IPS DF 19.7 (cell line): ENCODE measurements around the gene LMAN2.
"Not testable (repeated sequence)": the region's sequence is repeated elsewhere in the genome, so short reads cannot be mapped to it uniquely, and the experiment has no call there.

Experiments used
- DNase-seq: peaks from one replicate; pipeline ENCODE4 v3.0.0-alpha.2; 2013; ENCODE audit warnings: low read depth, low spot score

The LMAN2 gene

GRCh38 chr5:177349362-177349647 lies 2.2 kb downstream of the LMAN2 start:
- no peak for DNase-seq

- no peak for DNase-seq
Observed at GRCh38 chr5:177347699-177348098, 3.8 kb downstream of the LMAN2 start.

- DNase-seq: no peak
Observed at GRCh38 chr5:177346820-177347219, 4.6 kb downstream of the LMAN2 start.

DNA sequence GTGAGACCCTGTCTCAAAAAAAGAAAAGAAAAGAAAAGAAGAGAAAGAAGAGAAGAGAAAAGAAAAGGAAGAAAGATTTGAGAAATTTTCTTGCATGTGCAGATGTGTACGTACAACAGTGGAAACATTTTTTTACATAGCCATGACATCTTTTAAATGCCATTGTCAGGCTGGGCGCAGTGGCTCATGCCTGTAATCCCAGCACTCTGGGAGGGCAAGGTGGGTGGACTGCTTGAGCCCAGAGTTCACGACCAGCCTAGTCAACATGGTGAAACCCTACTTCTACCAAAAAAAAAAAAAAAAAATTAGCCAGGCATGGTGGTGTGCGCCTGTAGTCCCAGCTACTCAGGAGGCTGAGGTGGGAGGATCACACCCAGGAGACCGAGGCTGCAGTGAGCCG lies 6.6 kb downstream of the LMAN2 start:
- no peak for DNase-seq

- DNase-seq: no peak
Observed at GRCh38 chr5:177343777-177344176, 7.7 kb downstream of the LMAN2 start.

DNA sequence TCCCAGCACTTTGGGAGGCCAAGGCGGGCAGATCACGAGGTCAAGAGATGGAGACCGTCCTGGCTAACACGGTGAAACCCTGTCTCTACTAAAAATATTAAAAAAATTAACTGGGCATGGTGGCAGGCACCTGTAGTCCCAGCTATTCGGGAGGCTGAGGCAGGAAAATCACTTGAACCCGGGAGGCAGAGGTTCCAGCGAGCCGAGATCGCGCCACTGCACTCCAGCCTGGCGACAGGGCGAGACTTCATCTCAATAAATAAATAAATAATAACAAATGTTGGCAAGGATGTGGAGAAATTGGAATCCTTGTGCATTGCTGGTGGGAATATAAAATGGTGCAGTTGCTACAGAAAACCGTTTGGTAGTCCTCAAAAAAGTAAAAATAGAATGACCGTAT lies 8.5 kb downstream of the LMAN2 start:
- DNase-seq: not testable (repeated sequence)

- no peak for DNase-seq
Observed at GRCh38 chr5:177339107-177339638, 12.3 kb downstream of the LMAN2 start.

DNA sequence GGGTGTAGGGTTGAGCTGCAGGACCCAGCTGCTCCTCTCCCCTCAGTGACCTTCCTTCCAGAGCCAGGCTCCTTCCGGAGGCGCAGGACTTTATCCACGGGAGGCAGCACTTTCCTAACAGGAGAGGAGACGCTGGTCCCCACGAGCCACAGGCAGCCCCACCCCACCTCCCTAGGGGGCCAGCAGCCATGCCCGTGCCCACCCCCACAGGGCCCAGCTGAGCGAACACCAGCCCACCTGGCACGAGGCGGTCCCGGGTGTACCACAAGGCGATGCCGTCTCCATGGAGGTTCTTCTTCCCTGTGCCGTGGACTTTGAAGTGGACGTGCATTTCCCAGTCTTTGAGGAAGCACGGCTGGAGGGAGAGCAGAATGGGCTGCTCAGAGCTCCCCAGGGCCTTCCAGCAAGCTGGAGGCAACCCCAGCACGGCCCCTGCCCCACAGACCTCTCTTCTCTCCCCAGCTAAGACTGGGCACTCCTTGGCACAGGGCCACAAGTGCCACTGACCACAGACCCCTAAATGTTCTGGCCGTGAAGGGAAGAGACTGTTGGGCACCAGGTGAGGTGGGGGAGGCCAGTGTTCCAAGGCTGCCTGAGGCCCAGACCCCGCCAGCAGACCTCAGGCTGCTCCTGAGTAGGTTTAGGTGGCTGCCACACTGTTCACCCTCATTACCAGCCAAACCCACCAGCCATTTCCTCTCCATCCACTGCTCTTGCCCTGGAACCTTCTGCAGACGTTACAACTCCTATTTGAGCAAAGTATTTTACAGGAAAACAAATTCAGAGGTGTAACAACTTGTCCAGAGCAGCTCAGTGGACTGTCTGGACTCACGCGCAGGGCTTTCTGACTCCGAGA lies 13.0 kb downstream of the LMAN2 start:
- no peak for DNase-seq

DNA sequence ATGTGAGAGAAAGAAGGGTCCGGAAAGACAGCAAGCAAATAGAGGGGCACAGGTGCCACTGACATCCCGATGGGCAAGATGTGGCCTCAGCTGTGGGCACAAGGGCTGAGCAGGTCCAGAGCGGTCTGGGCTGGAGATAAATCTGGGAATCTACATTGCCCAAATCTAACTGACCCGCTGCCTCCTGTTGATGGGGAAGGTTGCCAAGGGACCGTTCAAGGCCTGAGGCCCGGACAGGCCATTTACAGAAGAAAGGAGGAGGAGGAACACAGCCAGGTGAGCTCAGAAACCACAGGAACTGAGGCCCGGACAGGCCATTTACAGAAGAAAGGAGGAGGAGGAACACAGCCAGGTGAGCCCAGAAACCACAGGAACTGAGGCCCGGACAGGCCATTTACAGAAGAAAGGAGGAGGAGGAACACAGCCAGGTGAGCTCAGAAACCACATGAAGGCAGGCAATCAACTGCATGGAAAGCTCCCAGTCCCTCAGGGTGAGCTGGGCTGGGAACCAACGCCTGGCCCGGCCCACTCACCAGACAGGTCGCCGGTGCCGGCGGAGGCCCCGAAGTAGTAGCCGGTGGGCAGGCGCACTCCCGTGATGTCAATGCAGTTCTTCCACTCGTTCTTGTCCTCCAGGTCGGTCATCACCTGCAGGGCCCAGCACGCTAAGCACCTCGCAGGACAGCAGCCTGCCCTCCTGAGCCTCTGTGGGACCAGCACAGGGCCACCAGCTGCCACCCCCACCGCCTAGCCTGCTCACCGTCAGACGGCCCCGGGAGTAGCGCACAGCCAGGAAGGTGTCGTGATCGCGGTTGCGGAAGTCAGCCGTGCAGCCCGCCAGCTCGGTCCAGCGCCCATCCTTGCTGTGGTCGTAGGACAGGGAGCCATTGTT lies 14.6 kb downstream of the LMAN2 start:
- DNase-seq: no peak

DNA sequence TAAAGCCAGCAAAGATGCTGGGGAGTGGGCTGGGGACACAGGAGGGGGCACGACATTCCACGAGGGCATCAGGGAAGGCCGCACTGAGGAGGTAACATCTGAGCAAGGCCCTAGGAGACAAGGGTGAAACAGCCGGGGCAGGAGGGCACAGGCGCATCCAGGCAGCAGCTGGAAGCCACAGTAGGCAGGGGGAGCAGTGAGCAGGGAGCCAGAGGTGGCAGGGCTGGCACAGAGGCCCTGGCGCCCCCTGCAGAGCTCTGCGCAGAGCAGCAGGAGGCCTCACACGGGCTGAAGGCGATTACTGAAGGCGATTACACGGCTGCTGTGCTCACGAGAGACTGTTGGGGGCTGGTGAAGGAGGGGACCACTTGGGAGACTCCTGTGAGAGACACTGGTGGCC lies 15.4 kb downstream of the LMAN2 start:
- no peak for DNase-seq

- no peak for DNase-seq
Observed at GRCh38 chr5:177335701-177336065, 15.8 kb downstream of the LMAN2 start.

DNA sequence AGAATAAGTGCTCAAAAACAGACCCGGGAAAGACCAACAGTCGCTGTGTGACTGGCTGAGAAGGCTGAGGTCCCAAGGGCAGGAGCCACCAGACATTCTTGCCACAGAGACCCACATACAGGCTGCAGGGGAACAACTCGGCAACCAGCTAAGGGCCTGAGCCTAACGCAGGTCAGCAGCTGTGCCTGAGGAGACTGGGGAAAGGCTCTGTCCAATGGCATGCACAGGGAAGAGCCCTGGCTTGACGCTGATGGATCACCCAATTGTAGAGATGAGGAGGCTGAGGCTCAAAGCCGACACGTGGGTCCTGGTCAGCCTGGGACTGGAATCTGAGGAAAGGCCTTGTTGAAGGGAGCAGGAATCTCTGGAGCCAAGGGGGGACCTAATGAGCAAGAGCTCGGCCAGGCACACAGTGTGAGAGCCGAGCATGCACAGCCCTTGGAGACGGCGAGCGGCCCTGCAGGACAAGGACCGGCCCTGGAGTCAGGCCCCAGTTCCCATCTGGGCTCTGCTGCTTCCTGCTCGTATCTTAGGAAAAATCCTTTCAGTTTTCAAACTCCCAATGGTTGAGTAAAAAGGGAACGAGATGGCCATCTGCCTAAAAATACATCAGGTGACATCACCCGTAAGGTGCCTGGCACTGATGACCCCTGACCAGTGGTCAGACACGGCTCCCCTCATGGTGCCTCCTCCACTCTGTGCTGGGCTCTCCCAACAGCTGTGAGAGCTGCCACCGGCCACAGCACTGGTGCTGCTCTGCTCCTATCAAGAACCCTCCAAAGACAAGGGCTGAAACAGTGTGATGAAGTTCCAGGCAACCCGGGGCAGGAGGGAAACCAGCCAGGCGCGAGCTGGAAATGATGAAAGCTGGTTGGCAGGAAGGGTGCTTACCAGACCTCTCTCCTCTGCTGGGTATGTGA lies 16.4 kb downstream of the LMAN2 start:
- DNase-seq: no peak

DNA sequence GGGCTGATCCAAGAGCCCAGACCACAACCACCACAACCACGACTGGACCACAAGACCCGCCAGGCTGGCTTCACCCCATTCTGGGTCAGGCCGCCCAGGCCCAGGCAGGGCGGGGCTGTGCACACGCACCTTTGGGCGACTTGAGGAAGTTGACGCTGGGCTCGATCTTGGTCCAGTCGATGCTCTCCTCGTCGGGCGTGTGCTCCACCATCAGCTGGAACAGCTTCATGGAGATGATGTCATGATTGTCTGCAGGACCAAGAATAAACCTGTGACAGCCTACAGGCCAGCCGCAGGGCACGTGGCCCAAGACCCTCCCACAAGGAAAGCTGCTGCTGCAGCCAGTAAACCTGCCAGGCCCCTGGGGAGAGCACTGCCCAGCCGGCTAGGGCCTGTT lies 17.3 kb downstream of the LMAN2 start:
- DNase-seq: no peak

GRCh38 chr5:177333420-177334154 lies 17.9 kb downstream of the LMAN2 start:
- no peak for DNase-seq

DNA sequence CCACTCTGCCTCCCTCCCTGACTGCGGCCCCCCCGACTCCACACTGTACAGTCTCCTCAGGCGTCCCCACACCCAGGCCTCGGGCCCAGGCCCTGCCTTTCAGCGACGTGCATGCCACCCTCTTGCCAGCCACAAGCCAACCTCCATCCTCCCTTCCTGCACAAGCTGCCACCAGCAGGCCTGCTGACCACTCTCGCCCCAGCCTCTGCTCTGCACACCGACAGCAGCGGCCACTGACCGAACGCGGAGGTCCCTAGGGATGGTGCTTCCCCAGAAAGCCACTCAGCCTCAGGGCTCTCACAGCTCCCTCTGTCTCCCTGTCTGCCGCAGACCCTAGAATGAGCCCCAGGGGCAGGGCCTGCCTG lies 18.6 kb downstream of the LMAN2 start:
- no peak for DNase-seq

- no peak for DNase-seq
Observed at GRCh38 chr5:177332031-177332895, 19.2 kb downstream of the LMAN2 start.

GRCh38 chr5:177330991-177331842 lies 20.3 kb downstream of the LMAN2 start:
- DNase-seq: no peak

DNA sequence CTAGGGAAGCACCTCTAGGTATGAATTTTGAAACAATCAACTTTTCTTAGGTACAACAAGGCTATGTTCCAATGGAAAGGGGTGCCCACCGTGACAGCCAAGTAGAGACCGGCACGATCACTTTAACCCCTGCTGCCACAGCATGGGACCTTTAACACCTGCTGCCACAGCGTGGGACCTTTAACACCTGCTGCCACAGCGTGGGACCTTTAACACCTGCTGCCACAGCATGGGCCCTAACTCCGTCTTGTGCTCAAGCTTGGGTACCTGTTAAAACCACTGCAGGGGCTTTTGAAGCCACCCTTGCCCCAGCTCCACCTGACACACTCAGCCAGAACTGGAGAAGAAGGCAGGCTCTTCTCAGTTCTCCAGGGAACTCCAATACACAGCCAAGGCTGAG lies 21.6 kb downstream of the LMAN2 start:
- no peak for DNase-seq

DNA sequence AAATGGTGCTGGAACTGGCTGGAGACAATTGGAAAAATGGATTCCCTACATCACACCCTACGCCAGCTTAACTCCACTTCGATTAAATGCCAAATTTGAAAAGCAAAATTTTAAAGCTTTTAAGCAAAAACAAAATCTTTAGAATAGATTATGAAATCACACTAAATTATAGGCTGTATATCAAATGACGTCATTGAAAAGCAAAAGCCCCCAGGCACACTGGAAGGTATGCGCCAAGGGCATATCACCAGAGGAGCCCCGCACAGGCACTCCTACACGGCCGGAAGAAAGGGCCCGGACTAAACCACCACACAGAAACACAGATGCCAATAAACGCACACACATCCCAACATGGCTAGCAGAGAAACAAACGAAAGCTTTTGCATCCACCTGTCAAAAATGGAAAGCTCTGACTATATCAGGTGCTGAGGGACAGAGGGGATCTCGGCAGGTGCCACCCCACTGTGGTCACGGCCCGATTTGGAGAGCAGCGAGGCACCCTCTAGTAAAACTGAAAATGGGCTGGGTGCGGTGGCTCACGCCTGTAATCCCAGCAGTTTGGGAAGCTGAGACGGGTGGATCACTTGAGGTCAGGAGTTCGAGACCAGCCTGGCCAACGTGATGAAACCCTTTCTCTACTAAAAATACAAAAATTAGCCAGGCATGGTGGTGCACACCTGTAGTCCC lies 22.8 kb downstream of the LMAN2 start:
- no peak for DNase-seq
